HG02678 (cell line): ENCODE results near the gene TNS2.
A peak's percentile ranks its signal among the peaks of the same experiment; 100 is the strongest.
"Not testable (repeated sequence)": the region's sequence is repeated elsewhere in the genome, so short reads cannot be mapped to it uniquely, and the experiment has no call there.

Experiments used
- ATAC-seq: cut with Tn5 transposase; IDR thresholded peaks from one replicate; pipeline ENCODE4 v1.9.1; 2021; ENCODE audit warnings: mild to moderate bottlenecking, moderate library complexity; ENCODE audit not compliant: unreplicated experiment

Gene TNS2, protein sequence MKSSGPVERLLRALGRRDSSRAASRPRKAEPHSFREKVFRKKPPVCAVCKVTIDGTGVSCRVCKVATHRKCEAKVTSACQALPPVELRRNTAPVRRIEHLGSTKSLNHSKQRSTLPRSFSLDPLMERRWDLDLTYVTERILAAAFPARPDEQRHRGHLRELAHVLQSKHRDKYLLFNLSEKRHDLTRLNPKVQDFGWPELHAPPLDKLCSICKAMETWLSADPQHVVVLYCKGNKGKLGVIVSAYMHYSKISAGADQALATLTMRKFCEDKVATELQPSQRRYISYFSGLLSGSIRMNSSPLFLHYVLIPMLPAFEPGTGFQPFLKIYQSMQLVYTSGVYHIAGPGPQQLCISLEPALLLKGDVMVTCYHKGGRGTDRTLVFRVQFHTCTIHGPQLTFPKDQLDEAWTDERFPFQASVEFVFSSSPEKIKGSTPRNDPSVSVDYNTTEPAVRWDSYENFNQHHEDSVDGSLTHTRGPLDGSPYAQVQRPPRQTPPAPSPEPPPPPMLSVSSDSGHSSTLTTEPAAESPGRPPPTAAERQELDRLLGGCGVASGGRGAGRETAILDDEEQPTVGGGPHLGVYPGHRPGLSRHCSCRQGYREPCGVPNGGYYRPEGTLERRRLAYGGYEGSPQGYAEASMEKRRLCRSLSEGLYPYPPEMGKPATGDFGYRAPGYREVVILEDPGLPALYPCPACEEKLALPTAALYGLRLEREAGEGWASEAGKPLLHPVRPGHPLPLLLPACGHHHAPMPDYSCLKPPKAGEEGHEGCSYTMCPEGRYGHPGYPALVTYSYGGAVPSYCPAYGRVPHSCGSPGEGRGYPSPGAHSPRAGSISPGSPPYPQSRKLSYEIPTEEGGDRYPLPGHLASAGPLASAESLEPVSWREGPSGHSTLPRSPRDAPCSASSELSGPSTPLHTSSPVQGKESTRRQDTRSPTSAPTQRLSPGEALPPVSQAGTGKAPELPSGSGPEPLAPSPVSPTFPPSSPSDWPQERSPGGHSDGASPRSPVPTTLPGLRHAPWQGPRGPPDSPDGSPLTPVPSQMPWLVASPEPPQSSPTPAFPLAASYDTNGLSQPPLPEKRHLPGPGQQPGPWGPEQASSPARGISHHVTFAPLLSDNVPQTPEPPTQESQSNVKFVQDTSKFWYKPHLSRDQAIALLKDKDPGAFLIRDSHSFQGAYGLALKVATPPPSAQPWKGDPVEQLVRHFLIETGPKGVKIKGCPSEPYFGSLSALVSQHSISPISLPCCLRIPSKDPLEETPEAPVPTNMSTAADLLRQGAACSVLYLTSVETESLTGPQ (N-terminal part only)

GRCh38 chr12:53049571-53050318 lies at the start of gene TNS2:
TSS of gene TNS2 (plus strand) at chr12:53050065. CDS start at chr12:53050186, 121 bp downstream.
- ATAC-seq = no peak

- ATAC-seq = no peak
These were observed 45.7 kb upstream of the TNS2 start for GRCh38 chr12:53004178-53004577.

GRCh38 chr12:53004582-53004981 lies 45.3 kb upstream of the TNS2 start:
- ATAC-seq = no peak

GRCh38 chr12:53005215-53005985 lies 44.5 kb upstream of the TNS2 start:
- ATAC-seq = no peak

DNA sequence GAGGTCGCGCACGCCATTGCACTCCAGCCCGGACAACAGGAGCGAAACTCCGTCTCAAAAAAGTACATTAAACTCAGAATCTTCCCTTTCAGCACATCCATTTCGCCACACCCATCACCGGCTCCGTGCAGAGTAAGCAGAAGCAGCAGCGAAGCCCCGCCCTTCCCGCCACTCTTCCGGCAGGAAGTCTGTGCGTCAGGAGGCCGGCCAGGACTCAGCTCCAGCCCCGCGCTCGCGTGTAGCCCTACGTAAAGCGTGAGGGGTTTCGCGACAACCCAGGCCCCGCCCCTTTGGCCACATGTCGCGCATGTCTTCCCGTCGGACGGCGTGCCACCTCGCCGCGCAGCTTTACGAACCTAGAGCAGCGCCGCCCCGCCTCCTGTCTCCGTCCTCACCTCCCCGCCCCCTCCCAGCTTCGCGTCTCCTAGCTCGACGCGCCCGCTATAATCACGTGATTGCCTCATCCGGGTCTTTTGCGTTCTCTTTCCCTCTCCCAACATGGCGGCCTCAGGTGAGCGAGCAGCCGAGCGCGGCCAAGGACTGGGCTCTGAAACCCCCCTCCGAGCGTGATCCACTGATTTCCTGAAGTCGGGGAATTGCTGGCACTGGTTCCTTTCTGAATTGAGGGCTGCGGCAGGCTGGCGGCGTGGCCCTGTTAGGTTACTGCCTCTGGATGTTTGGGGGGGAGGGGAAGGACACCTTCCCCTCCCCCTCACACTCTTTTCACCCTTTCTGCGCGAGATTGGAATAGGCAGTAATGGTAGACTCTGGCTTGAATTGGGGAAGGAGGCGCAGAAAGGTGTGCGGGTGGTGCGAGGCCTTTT lies 43.7 kb upstream of the TNS2 start, which contains the start of gene EIF4B:
Gene EIF4B (plus strand): TSS at position 471 of the 824 bp plus-strand sequence. CDS start 28 bp downstream, at position 499.
- peak; percentile 93 for ATAC-seq

DNA sequence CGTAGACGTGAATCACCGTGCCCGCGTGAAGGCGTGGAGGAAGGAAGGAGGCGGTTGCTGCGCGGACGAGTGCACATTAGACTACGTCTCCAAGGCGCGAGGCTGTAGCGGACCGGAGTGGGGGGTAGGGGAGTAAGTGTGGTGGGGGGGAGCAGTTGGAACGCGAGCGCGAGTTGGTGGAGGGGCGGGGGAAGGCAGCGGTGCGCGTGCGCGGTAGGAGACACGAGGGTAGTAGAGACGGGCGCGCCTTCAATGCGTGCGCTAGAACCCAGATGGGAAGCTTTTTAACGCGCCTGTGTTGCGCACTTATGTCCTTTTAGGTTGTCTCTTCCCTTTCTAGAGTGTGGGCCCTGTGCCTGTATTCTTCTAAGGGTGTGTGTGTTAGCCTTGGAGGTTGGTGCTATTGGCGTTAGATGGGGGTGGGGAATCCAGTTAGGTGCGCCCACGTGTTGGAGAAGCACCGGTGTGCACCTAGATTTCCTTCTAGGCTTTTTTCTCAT lies 43.0 kb upstream of the TNS2 start:
- ATAC-seq = no peak

GRCh38 chr12:53007343-53007742 lies 42.5 kb upstream of the TNS2 start:
- ATAC-seq = no peak

- ATAC-seq = not testable (repeated sequence)
These were observed 41.1 kb upstream of the TNS2 start for GRCh38 chr12:53008760-53009159.

DNA sequence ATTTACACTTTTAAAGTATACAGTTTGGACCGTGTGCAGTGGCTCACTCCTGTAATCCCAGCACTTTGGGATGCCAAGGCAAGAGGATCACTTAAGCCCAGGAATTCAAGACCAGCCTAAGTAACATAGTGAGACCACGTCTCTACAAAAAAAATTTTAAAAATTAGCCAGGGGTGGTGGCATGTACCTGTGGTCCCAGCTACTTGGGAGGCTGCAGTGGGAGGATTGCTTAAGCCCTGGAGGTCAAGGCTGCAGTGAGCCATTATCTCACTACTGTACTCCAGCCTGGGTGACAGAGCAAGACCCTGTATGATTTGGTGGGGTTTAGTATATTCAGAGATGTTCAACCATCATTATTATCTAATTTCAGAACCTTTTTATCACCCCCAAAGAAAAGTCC lies 38.9 kb upstream of the TNS2 start:
- ATAC-seq = no peak

GRCh38 chr12:53011889-53012288 lies 38.0 kb upstream of the TNS2 start:
- ATAC-seq = no peak

- no peak for ATAC-seq
These were observed 36.9 kb upstream of the TNS2 start for GRCh38 chr12:53012928-53013327.

- no peak for ATAC-seq
These were observed 35.2 kb upstream of the TNS2 start for GRCh38 chr12:53014709-53015108.

DNA sequence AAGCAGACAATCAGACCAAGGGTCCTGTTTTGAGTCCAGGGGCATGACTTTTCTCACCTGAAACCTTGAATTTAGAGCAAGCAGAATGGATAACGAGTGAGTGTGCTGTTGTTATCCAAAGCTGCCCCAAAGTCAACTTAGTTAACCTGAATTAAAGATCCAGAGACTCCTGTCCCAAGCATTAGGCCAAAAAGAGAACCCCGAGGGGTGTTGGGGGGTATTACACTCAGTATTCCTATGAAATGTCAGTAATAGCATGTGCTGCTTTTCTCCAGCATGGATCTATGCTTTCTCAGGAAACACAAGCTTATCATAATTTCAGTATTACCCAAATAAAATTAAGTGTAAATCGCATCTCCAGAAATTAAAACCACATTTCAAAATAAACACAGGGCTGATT lies 24.6 kb upstream of the TNS2 start:
- no peak for ATAC-seq

- ATAC-seq = not testable (repeated sequence)
These were observed 22.9 kb upstream of the TNS2 start for GRCh38 chr12:53027014-53027413.

DNA sequence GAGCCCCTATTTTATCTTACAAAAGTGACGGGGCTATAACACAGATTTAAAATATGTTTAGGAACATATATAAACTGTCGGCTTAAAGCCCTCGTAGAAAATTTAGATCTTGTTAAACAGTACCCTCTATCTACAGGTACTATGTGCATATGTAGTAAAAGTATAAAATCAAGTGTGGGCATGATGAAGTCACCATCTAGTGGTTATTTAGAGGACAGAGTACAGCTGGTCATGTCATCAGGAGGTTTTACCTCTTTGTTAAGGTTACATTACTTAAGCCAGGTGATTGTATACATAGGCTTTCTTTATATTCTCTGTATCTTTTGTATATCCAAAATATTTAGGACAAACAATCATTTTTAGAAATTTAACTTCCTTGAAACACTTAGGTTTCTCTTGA lies 18.2 kb upstream of the TNS2 start:
- no peak for ATAC-seq

- ATAC-seq = not testable (repeated sequence)
These were observed 16.0 kb upstream of the TNS2 start for GRCh38 chr12:53033832-53034231.

DNA sequence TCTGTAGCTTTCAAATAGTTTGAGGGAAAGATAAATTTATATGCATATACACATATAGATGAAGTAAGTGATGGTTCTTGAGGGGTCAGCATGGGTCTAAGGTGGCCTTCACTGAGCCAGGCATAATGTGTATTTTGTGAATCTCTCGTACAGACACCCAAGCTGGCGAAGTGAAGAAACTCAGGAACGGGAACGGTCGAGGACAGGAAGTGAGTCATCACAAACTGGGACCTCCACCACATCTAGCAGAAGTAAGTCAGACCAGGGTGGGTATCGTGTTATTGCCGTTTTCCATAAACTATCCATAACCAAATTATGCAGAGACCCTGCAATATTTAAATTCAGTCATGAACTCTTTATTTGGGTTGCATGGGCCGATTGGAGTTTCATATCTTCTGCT lies 15.4 kb upstream of the TNS2 start:
- no peak for ATAC-seq

- ATAC-seq = no peak
These were observed 13.1 kb upstream of the TNS2 start for GRCh38 chr12:53036802-53037201.
